Thoracic aorta (tissue), 2 donors: Measurements from ENCODE around the gene OR52J3. TPM values are rescaled to one million over a fixed set of nuclear protein-coding genes. Genes with fewer than 3 reads are reported as not detected.

ENCODE experiments used
- ATAC-seq: fragments of 150-250 bp; one replicate; pipeline ENCODE4 v1.8.0; 2017; ENCODE audit warnings: low read depth; ENCODE audit not compliant: insufficient number of reproducible peaks, low FRiP score
- DNase-seq: peaks from one replicate; pipeline ENCODE4 v3.0.0-alpha.2; 2020; ENCODE audit warnings: low spot score
- H3K27ac ChIP-seq, 2 donors: fragments of 200-600 bp; sonication (generic); 1 replicate in 1 of 2; 2 replicates in 1 of 2; pipeline ENCODE4 v1.5.1; 2016; ENCODE audit warnings: mild to moderate bottlenecking in 2 of 2, moderate library complexity in 2 of 2
- H3K27me3 ChIP-seq: fragments of 200-600 bp; sonication (generic); replicated peaks from 2 replicates; pipeline ENCODE4 v1.6.0; 2016; ENCODE audit warnings: mild to moderate bottlenecking; ENCODE audit not compliant: insufficient read depth
- H3K36me3 ChIP-seq: fragments of 200-600 bp; sonication (generic); one replicate; pipeline ENCODE4 v1.5.1; 2016
- H3K4me1 ChIP-seq, 2 donors: fragments of 200-600 bp; sonication (generic); 1 replicate in 1 of 2; 2 replicates in 1 of 2; pipeline versions ENCODE4 v1.5.1 to v1.6.0; 2016; ENCODE audit warnings: low read depth in 2 of 2, mild to moderate bottlenecking in 1 of 2; ENCODE audit not compliant: control insufficient read depth in 1 of 2
- H3K4me3 ChIP-seq: fragments of 200-600 bp; sonication (generic); 2 replicates; pipeline ENCODE4 v1.5.1; 2016; ENCODE audit warnings: mild to moderate bottlenecking
- H3K9me3 ChIP-seq: fragments of 200-600 bp; sonication (generic); 2 replicates; pipeline ENCODE4 v1.5.1; 2016
- total RNA-seq, 2 donors: library from RNA; depleted of rRNA; stranded (reverse); fragments of >200 nt; gene quantifications; one replicate each; pipeline versions ENCODE4 v1.1.0 to v1.2.3, GENCODE V29; 2016
- TF ChIP-seq, protein P1 (sequence below): fragments of 200-600 bp; sonication (generic); IDR thresholded peaks from one replicate; pipeline ENCODE4 v1.5.1; 2019; ENCODE audit warnings: antibody characterized with exemption

The OR52J3 gene
- total RNA-seq, 2 donors from 2014 or later = not detected

DNA sequence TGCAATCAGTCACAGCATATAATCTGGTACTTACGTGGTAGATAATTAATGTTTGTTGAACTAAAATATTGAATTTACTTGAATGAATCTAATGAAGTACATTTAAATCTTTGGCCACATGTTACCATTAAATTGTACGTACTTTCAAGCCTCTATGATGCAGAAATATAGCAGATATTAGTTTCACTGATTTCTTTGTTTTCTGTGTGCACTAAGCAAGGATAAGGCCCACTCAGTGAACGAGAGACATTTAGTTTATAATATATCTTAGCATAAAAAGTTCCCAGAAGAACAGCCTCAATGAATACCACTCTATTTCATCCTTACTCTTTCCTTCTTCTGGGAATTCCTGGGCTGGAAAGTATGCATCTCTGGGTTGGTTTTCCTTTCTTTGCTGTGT is 22.9 kb downstream of the OR52J3 start, which contains the start of gene OR52E1:
OR52E1 (plus strand) TSS at position 301 of the 400 bp plus-strand sequence.
- Histone ChIP-seq H3K27me3 (no peaks in the 10 kb centered on the region), H3K4me1 (no peaks in the 10 kb centered on the region), H3K9me3 (no peaks in the 10 kb centered on the region), H3K4me3 (no peak within 1 kb of the TSS), H3K36me3 (no peaks in the 10 kb centered on the region), H3K27ac (no peak within 1 kb of the TSS)
- TF ChIP-seq, protein P1, sequence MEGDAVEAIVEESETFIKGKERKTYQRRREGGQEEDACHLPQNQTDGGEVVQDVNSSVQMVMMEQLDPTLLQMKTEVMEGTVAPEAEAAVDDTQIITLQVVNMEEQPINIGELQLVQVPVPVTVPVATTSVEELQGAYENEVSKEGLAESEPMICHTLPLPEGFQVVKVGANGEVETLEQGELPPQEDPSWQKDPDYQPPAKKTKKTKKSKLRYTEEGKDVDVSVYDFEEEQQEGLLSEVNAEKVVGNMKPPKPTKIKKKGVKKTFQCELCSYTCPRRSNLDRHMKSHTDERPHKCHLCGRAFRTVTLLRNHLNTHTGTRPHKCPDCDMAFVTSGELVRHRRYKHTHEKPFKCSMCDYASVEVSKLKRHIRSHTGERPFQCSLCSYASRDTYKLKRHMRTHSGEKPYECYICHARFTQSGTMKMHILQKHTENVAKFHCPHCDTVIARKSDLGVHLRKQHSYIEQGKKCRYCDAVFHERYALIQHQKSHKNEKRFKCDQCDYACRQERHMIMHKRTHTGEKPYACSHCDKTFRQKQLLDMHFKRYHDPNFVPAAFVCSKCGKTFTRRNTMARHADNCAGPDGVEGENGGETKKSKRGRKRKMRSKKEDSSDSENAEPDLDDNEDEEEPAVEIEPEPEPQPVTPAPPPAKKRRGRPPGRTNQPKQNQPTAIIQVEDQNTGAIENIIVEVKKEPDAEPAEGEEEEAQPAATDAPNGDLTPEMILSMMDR = no peak
- DNase-seq = no peak
- no peak for ATAC-seq

DNA sequence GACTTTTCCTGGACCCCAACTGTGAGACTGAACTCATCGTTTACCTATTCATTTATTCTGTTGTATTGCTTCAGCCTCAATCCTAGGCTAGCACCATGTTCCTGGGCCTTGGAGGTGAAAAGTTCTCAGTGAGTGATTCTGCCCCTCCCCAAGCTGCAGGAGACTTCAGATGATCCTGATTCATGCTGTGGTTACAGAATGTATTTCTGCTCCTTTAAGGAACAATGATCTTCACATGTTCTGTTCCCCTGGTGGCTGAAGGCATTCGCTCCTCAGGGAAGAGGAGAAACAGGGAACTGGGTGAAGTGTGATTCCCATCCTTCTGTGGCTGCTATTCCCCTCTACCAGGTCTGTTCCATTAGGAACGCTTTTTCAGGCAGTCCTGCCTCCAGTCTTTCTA is 25.5 kb downstream of the OR52J3 start:
- Histone ChIP-seq H3K4me3 (no peak overlapping the region), H3K27ac (no peak overlapping the region), H3K27me3 (no peaks in the 10 kb centered on the region), H3K9me3 (no peaks in the 10 kb centered on the region), H3K4me1 (no peaks in the 10 kb centered on the region), H3K36me3 (no peaks in the 10 kb centered on the region)
- DNase-seq (no peak), ATAC-seq (no peak)
- TF ChIP-seq, protein P1 = no peak

DNA sequence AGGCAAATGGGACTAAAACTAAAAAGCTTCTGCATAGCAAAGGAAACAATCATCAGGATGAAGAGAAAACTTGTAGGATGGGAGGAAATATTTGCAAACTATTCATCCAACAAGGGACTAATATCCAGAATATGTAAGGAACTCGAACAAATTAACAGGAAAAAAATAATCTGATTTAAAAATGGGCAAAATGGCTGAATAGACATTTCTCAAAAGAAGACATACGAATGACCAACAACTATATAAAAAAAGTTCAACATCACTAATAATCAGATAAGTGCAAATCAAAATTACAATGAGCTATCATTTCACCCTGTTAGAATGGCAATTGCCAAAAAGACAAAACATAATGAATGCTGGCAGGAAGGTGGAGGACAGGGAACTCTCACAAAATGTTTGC is 35.1 kb downstream of the OR52J3 start:
- no peaks in the 10 kb centered on the region for H3K4me1 ChIP-seq
- TF ChIP-seq, protein P1 = no peak
- no peaks in the 10 kb centered on the region for H3K27me3 ChIP-seq

DNA sequence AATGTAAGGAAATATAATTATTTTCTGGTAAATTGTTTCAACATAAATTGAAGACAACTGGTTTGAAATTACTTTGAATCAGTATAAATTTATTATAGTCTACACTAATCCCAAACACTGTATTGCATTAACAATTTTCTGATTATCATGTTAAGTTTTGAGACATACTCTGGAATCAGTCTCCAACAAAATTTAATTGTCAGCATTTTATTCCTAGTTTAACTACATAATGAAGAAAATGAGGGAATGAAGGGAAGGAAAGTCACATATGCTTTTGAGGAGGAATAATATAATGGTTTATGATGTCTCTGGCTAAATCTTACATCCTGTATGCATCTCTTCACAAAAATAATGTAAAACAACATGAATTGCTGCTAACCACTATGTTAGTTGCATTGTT is 37.3 kb downstream of the OR52J3 start:
- no peak for ATAC-seq

More for the DNA sequence above, 35.1 kb downstream of the OR52J3 start:
- H3K9me3 ChIP-seq = no peaks in the 10 kb centered on the region
- no peaks in the 10 kb centered on the region for H3K36me3 ChIP-seq
- H3K4me3 ChIP-seq = no peak overlapping the region
- no peak overlapping the region for H3K27ac ChIP-seq
- DNase-seq (no peak), ATAC-seq (no peak)

DNA sequence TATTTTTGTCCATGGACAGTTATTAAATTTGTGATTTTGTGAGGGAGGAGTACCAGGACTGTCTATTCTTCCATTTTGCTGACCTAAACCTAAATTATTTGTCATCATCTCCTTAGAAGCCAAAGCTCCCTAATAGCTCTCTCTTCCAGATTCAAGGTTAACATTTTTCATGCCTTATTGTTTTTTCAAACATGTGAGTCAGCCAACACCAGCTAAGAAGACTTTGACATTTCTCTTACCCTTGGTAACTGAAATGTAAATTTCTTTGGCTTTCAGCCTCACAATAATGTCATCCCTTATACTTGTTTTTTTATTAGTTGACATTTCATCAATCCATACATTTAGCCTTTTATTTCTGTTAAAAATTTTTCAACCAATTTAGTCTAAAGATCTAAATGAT is 42.2 kb downstream of the OR52J3 start:
- Histone ChIP-seq H3K27me3 (no peaks in the 10 kb centered on the region), H3K4me3 (no peak overlapping the region), H3K4me1 (no peaks in the 10 kb centered on the region), H3K9me3 (no peaks in the 10 kb centered on the region), H3K27ac (no peak overlapping the region), H3K36me3 (no peaks in the 10 kb centered on the region)
- DNase-seq (no peak), ATAC-seq (no peak)
- TF ChIP-seq, protein P1 = no peak

More for the DNA sequence above, 37.3 kb downstream of the OR52J3 start:
- H3K4me1 ChIP-seq = no peaks in the 10 kb centered on the region
- TF ChIP-seq, protein P1 = no peak
- no peak for DNase-seq
- no peak overlapping the region for H3K4me3 ChIP-seq
- no peaks in the 10 kb centered on the region for H3K9me3 ChIP-seq
- H3K27ac ChIP-seq = no peak overlapping the region
- no peaks in the 10 kb centered on the region for H3K36me3 ChIP-seq
- H3K27me3 ChIP-seq = no peaks in the 10 kb centered on the region
